Measurements from ENCODE around the gene RNF8. TPM values are rescaled to one million over a fixed set of nuclear protein-coding genes. Genes with fewer than 3 reads are reported as not detected.

The RNF8 gene
- total RNA-seq, 1 experiment from 2014 or later = 17.7 TPM

DNA sequence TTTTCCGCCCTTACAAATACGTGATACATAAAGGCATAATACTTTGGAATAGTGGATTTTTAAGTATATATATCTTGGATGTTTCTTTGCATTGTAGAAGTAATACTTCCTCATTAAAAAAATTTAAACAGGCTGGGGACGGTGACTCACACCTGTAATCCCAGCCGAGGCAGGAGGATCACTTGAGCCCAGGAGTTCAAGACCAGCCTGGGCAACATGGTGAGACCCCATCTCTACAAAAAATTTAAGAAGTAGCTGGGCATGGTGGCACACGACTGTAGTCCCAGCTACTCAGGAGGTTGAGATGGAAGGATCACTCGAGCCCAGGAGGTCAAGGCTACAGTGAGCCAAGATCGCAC is 38.6 kb upstream of the RNF8 start:
- Histone ChIP-seq H3K9me3 (no peaks in the 10 kb centered on the region), H3K27me3 (replicated peaks; ENCODE audit: control insufficient read depth, insufficient read depth, low read length) (no peaks in the 10 kb centered on the region), H3K36me3 (ENCODE audit: control insufficient read depth, insufficient read depth, low read length) (no peaks in the 10 kb centered on the region; the same call in none of the 2 replicates), H3K4me3 (ENCODE audit: low read depth, low read length) (no peak overlapping the region), H3K4me1 (no peaks in the 10 kb centered on the region)
- H3K36me3 Mint-ChIP-seq (ENCODE audit: insufficient read depth, unreplicated experiment) = peaks cover 4% of the 10 kb centered on the region
- no peak overlapping the region for H3K27ac Mint-ChIP-seq (ENCODE audit: unreplicated experiment)
- POLR2A ChIA-PET = no interaction called here
- intact Hi-C loops (cut with micrococcal nuclease; ENCODE audit: unreplicated experiment) = loop anchor here (1.0 kb wide), 1 partner anchor 294 kb away; no protein-coding TSS in a partner anchor
- H3K9me3 Mint-ChIP-seq (ENCODE audit: unreplicated experiment) = no peaks in the 10 kb centered on the region
- TF ChIP-seq, protein P1, sequence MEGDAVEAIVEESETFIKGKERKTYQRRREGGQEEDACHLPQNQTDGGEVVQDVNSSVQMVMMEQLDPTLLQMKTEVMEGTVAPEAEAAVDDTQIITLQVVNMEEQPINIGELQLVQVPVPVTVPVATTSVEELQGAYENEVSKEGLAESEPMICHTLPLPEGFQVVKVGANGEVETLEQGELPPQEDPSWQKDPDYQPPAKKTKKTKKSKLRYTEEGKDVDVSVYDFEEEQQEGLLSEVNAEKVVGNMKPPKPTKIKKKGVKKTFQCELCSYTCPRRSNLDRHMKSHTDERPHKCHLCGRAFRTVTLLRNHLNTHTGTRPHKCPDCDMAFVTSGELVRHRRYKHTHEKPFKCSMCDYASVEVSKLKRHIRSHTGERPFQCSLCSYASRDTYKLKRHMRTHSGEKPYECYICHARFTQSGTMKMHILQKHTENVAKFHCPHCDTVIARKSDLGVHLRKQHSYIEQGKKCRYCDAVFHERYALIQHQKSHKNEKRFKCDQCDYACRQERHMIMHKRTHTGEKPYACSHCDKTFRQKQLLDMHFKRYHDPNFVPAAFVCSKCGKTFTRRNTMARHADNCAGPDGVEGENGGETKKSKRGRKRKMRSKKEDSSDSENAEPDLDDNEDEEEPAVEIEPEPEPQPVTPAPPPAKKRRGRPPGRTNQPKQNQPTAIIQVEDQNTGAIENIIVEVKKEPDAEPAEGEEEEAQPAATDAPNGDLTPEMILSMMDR (IDR thresholded peaks at IDR 0.05; ENCODE audit: insufficient read depth in 1 of 2, low read depth in 1 of 2, low read length in 1 of 2, severe bottlenecking in 1 of 2, unreplicated experiment in 1 of 2) = no peak
- no peaks in the 10 kb centered on the region for H3K27me3 Mint-ChIP-seq (ENCODE audit: insufficient read depth, unreplicated experiment)
- no peak overlapping the region for H3K4me3 Mint-ChIP-seq (ENCODE audit: unreplicated experiment)
- H3K4me1 Mint-ChIP-seq (ENCODE audit: low read depth, unreplicated experiment) = no peaks in the 10 kb centered on the region
- CTCF ChIA-PET = interaction anchor here (0.6 to 1.5 kb wide), 2 partner anchors 9 to 13 kb away, joined by 3 to 5 read pairs; no protein-coding TSS in a partner anchor
- no peak for DNase-seq
- BruUV-seq (replicated peaks) = no TSS peak

DNA sequence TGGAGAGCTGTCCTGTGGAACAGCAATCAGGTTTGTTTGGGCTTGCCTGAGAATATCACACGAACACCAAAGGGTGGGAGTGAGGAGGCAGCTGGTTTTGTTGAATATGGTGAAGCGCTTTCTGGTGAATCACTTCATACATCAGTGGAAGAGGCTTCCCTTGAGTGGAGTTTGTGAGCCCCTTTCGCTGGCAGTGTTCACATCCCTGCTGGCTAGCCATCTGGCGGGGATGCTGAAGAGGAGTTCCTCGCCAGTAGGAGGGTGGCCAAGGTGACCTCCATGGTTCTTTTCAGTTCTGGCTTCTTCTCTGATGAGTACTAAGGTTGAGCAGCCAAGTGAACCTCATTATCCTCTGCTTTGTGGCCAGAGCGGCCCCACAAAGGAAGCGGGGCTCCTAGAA is 37.7 kb upstream of the RNF8 start:
- no peaks in the 10 kb centered on the region for H3K27me3 ChIP-seq (replicated peaks; ENCODE audit: control insufficient read depth, insufficient read depth, low read length)
- BruUV-seq (replicated peaks) = no TSS peak
- intact Hi-C loops (cut with micrococcal nuclease; ENCODE audit: unreplicated experiment) = no loop called here
- DNase-seq = no peak
- POLR2A ChIA-PET = no interaction called here
- no peaks in the 10 kb centered on the region for H3K9me3 ChIP-seq
- H3K4me3 ChIP-seq (ENCODE audit: low read depth, low read length) = no peak overlapping the region
- Mint-ChIP-seq H3K4me3 (ENCODE audit: unreplicated experiment) (no peak overlapping the region), H3K27me3 (ENCODE audit: insufficient read depth, unreplicated experiment) (no peaks in the 10 kb centered on the region), H3K27ac (ENCODE audit: unreplicated experiment) (no peak overlapping the region), H3K9me3 (ENCODE audit: unreplicated experiment) (no peaks in the 10 kb centered on the region), H3K36me3 (ENCODE audit: insufficient read depth, unreplicated experiment) (peaks cover 5% of the 10 kb centered on the region), H3K4me1 (ENCODE audit: low read depth, unreplicated experiment) (no peaks in the 10 kb centered on the region)
- no peaks in the 10 kb centered on the region for H3K4me1 ChIP-seq
- H3K36me3 ChIP-seq (ENCODE audit: control insufficient read depth, insufficient read depth, low read length) = no peaks in the 10 kb centered on the region; the same call in none of the 2 replicates
- TF ChIP-seq, protein P1 (IDR thresholded peaks at IDR 0.05; ENCODE audit: insufficient read depth in 1 of 2, low read depth in 1 of 2, low read length in 1 of 2, severe bottlenecking in 1 of 2, unreplicated experiment in 1 of 2) = no peak
- CTCF ChIA-PET = interaction anchor here (0.6 kb wide), 1 partner anchor 55 kb away, joined by 5 read pairs; no protein-coding TSS in a partner anchor

DNA sequence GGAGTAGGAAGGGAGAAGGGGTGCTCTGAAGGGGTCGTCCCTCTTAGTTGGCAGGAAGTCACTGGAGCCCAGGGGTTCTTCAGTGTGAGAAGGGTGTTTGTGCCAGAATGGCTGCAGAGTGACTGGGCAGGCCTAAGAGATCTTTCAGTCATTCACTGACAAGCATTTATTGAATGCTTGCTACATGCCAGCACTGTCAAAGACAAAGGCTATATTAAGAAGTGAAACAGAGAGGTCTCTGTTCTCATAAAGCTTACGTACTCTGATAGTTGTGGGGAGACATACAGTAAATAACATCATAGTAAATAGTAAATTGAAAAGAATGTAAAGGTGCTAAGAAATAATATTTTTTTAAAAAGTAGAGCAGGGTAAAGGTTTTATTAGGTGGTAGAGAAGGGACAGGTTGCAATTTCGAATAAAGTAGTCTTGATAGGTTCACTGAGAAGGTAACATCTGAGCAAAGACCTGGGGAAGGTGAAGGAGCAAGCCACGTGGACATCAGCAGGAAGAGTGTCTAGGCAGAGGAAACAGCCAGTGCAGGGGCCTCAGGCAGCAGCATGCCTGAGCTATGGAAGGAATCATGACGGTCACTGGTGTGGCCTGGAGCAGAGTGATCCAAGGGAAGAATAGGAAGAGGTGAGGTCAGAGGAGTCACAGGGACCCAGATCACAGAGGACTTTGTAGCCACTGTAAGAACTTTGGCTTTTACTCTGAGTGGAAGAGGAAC is 36.3 kb upstream of the RNF8 start:
- POLR2A ChIA-PET = no interaction called here
- Histone ChIP-seq H3K4me3 (ENCODE audit: low read depth, low read length) (no peak overlapping the region), H3K4me1 (no peaks in the 10 kb centered on the region), H3K36me3 (ENCODE audit: control insufficient read depth, insufficient read depth, low read length) (no peaks in the 10 kb centered on the region; the same call in none of the 2 replicates), H3K27me3 (replicated peaks; ENCODE audit: control insufficient read depth, insufficient read depth, low read length) (no peaks in the 10 kb centered on the region), H3K9me3 (no peaks in the 10 kb centered on the region)
- no peak for DNase-seq
- TF ChIP-seq, protein P1 (IDR thresholded peaks at IDR 0.05; ENCODE audit: insufficient read depth in 1 of 2, low read depth in 1 of 2, low read length in 1 of 2, severe bottlenecking in 1 of 2, unreplicated experiment in 1 of 2) = no peak
- Mint-ChIP-seq H3K27me3 (ENCODE audit: insufficient read depth, unreplicated experiment) (no peaks in the 10 kb centered on the region), H3K4me1 (ENCODE audit: low read depth, unreplicated experiment) (no peaks in the 10 kb centered on the region), H3K27ac (ENCODE audit: unreplicated experiment) (no peak overlapping the region), H3K4me3 (ENCODE audit: unreplicated experiment) (no peak overlapping the region), H3K36me3 (ENCODE audit: insufficient read depth, unreplicated experiment) (peaks cover 16% of the 10 kb centered on the region), H3K9me3 (ENCODE audit: unreplicated experiment) (no peaks in the 10 kb centered on the region)
- CTCF ChIA-PET = no interaction called here
- BruUV-seq (replicated peaks) = no TSS peak
- intact Hi-C loops (cut with micrococcal nuclease; ENCODE audit: unreplicated experiment) = no loop called here

All from Caco-2 (cell line).